ENCODE results near the gene SYNE2.

Gene SYNE2

DNA sequence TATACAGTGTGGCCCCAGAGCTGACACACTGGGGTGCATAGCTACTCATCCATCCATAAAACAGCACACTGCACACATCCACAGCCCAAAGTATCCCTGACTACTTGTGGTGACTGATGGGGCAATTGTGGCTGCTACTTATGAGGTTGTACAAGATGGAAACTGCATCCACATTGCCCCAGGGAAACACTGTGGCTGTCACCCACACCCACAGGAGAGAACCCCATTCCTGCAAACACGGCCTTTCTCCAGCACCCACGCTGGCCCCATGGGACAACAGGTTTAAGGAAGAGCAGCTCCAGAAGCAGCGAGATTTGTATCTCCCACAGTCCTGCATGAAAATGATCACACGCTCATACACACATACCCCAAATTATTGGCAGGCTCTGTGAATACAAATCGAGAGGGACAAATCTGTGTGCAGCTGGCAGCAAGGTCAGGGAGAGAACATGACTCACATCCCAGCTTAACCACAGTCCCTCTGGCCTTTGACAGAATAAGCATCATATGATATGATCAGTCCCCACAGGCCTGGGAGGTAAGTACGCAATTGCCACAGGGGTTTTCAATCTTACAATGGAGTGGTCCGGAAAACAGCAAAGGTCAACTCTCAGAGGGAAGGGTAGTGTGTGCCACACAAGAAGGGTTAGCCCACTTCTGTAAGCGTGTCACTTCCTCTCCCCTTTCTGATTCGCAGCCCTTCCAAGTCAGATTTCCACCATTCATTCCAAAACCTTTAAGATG lies 379.5 kb downstream of the SYNE2 start:
- no peak for TF ChIP-seq CTCF (IDR thresholded peaks at IDR 0.05; ENCODE audit: low read depth, low read length)

DNA sequence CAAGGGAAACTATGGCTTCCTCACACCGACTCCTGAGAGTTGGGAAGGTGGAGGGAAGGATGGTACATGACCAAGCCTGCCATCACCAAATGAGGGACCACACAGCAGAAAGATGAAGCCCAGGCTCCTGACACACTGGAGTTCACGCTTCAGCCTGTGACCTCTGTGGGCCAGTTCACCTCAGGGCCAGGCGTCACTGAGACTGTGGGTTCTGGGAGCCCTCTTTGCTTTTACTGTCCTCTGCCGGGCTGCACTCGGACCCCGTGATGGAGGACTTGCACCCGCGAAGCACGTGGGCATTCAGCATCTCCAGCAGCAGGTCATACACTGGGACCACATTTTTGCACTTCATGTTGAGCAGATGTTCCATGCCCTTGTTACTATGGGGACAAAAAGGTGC lies 380.1 kb downstream of the SYNE2 start:
- TF ChIP-seq CTCF (IDR thresholded peaks at IDR 0.05; ENCODE audit: low read depth, low read length): no peak
- no peak overlapping the region for H3K4me3 ChIP-seq (ENCODE audit: low read depth, low read length)

More for the DNA sequence above, 379.5 kb downstream of the SYNE2 start:
- no peak overlapping the region for H3K4me3 ChIP-seq (ENCODE audit: low read depth, low read length)

GRCh38 chr14:64233531-64234190 lies 380.9 kb downstream of the SYNE2 start:
- no peak for TF ChIP-seq CTCF (IDR thresholded peaks at IDR 0.05; ENCODE audit: low read depth, low read length)

DNA sequence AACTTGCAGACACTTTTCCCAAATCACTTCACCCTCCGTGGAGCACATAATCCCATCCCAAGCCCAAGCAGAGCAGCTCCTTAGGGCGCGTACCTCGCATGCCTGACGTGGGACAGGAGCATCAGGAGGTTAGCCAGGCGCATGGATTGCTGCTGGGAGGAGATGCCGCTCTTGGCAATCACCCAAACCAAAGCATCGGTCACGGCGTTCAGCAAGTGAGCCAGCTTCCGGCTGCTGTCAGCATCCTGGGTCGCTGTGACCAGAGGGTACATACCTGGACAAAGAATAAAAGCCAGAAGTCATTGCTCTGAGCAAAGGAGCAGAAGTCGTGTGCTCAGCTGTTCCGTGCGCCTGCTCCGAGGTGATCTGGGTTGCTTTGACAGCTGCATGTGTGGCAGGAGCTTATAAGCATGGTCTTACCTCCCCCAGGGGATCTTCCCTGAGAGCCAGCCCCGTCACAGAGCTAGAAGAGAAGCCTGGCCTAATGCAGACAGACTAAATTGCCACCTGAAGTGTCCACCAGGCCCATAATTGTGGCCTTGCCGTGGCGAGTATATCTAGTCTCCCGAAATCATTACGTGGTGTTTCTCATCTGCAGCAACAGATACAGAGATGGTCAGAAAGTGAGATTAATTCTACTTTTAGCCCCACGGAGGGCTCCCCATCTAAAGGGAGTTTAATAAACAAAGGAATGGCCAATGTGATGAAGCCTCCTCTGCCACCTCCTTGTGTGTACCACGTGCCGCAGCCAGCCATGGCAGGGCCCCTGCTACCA lies 382.3 kb downstream of the SYNE2 start:
- no peak overlapping the region for H3K4me3 ChIP-seq (ENCODE audit: low read depth, low read length)
- TF ChIP-seq CTCF (IDR thresholded peaks at IDR 0.05; ENCODE audit: low read depth, low read length): no peak

More at GRCh38 chr14:64233531-64234190, 380.9 kb downstream of the SYNE2 start:
- no peak overlapping the region for H3K4me3 ChIP-seq (ENCODE audit: low read depth, low read length)

DNA sequence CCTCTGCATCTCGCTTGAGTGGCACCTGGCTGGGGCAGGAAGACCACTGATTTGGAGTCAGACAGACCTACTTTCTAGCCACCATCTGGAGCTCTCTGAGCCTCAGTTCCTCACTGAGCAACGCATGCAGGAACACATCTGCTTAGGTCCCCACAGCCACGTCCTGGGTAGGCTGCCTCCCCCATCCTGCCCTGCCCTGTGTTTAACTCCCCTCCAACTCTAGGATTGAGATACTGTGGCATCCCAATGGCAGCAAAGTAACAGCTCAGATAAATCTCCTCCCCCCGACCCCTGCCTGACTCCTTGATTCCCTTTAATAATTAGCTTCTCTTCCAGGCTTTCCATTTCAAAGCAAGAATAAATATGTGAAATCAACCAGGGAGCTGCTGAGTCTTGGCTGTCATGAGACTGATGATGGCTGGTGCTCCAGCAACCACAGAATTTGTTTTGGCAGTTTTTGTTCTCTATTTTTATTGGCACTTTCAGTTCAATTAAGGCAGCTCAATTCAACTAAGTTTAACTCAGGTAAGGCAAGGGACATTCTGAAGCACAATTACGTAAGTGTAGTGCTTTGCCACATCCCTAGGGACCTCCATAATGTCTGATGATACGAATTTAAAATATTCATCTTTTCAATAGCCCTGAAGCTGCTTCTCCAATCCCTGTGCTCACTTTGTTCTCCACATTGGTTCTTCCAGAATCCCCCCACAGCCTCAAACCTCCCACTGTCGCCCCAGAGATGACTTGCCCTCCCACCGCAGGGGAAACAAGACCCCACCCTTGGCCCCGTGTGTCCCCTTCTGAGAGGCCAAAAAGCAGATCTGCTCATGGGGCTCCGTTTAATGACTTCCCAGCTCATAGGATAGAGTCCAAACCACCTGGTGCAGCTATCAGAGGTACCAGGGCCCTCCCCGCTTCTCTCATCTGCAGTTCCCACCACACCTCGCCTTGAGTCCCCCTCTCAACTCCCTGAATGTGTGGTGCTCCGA lies 383.1 kb downstream of the SYNE2 start:
- TF ChIP-seq CTCF (IDR thresholded peaks at IDR 0.05; ENCODE audit: low read depth, low read length): no peak
- no peak overlapping the region for H3K4me3 ChIP-seq (ENCODE audit: low read depth, low read length)

DNA sequence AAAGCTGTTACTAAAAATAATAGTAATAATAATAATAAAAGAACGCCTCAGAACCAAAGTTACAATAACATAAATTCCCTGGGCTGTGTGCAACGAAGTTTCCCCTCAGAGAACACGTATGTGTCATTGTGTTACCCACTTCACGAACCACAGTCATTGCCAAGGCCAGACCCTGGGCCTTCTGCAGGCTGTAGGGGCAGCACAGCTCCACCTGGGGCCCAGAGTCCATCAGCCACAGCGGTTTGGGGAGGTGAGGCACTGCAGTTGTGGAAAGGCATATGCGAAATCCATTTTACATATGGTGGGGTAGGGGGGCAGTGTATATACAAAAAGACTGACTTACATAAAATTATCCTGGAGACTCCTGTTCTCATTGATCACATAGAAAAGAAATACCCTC lies 385.2 kb downstream of the SYNE2 start:
- H3K4me3 ChIP-seq (ENCODE audit: low read depth, low read length): no peak overlapping the region
- TF ChIP-seq CTCF (IDR thresholded peaks at IDR 0.05; ENCODE audit: low read depth, low read length): no peak

All from WI38 (cell line).